SU-DHL-6 (cell line): ENCODE results near the gene SALL1.

ENCODE experiments used
- H2AFZ ChIP-seq: fragments of 200-600 bp; sonication (generic); 2 replicates; pipeline ENCODE4 v1.6.1; 2014; ENCODE audit warnings: low read depth, mild to moderate bottlenecking, moderate library complexity, mixed read lengths, antibody characterized with exemption, low read length; ENCODE audit not compliant: severe bottlenecking
- H3F3A ChIP-seq: fragments of 200-600 bp; shearing (Covaris generic); 2 replicates; pipeline ENCODE4 v1.6.0; 2016; ENCODE audit warnings: antibody characterized with exemption, mild to moderate bottlenecking; ENCODE audit not compliant: insufficient read depth
- H3K27ac ChIP-seq: fragments of 200-600 bp; sonication (generic); 2 replicates; pipeline ENCODE4 v1.5.1; 2016; ENCODE audit warnings: low read depth, mild to moderate bottlenecking, low read length, moderate library complexity, mixed read lengths
- H3K27me3 ChIP-seq: fragments of 200-600 bp; sonication (generic), shearing (Covaris generic); 2 replicates; pipeline ENCODE4 v1.6.0; 2014; ENCODE audit warnings: mild to moderate bottlenecking, low read length
- H3K36me3 ChIP-seq: fragments of 200-600 bp; sonication (generic); 2 replicates; pipeline ENCODE4 v1.6.1; 2014; ENCODE audit warnings: mild to moderate bottlenecking, low read length, mixed read lengths
- H3K4me2 ChIP-seq: fragments of 300-600, 200-600 bp; shearing (Covaris generic), sonication (generic); 2 replicates; pipeline ENCODE4 v1.6.0; 2014; ENCODE audit warnings: low read length, low read depth, mild to moderate bottlenecking; ENCODE audit not compliant: poor library complexity, severe bottlenecking
- H3K4me3 ChIP-seq: fragments of 200-600 bp; sonication (generic); 2 replicates; pipeline ENCODE4 v1.5.1; 2014; ENCODE audit warnings: antibody characterized with exemption, low read length, mild to moderate bottlenecking, mixed read lengths; ENCODE audit not compliant: insufficient read depth, poor library complexity, severe bottlenecking
- H3K79me2 ChIP-seq: fragments of 200-600 bp; sonication (generic); 2 replicates; pipeline ENCODE4 v1.6.1; 2014; ENCODE audit warnings: mild to moderate bottlenecking, low read length, moderate library complexity; ENCODE audit not compliant: insufficient read depth
- H3K9ac ChIP-seq: fragments of 200-600 bp; sonication (generic); 2 replicates; pipeline ENCODE4 v1.7.0; 2014; ENCODE audit warnings: mild to moderate bottlenecking, low read length
- H3K9me2 ChIP-seq: fragments of 200-600 bp; sonication (generic); replicated peaks from 2 replicates; pipeline ENCODE4 v1.6.1; 2014; ENCODE audit warnings: low read length; ENCODE audit not compliant: insufficient read depth
- H3K9me3 ChIP-seq: fragments of 200-600 bp; sonication (generic); 2 replicates; pipeline ENCODE4 v1.6.1; 2014; ENCODE audit warnings: low read length, mixed read lengths; ENCODE audit not compliant: insufficient read depth
- H4K20me1 ChIP-seq: fragments of 200-600 bp; sonication (generic); 2 replicates; pipeline ENCODE4 v1.6.1; 2014; ENCODE audit warnings: low read depth, mild to moderate bottlenecking, antibody characterized with exemption, low read length, moderate library complexity, mixed read lengths
- EZH2phosphoT487 ChIP-seq: fragments of 200-600 bp; sonication (generic), shearing (Covaris generic); conservative IDR thresholded peaks from 2 replicates; pipeline ENCODE4 v1.6.1; 2018; ENCODE audit warnings: mild to moderate bottlenecking, antibody characterized with exemption, low read length, moderate library complexity, mixed read lengths
- TF ChIP-seq, protein P1 (sequence below): fragments of 200-600 bp; sonication (generic); IDR thresholded peaks from one replicate; pipeline ENCODE4 v1.5.1; 2017; ENCODE audit warnings: antibody characterized with exemption, mild to moderate bottlenecking, low read length, moderate library complexity; ENCODE audit not compliant: insufficient read depth, poor library complexity, severe bottlenecking

Gene SALL1

GRCh38 chr16:51114382-51114781 is 36.7 kb downstream of the SALL1 start:
- no peak overlapping the region for H3K4me2 ChIP-seq
- no peaks in the 10 kb centered on the region for H3K79me2 ChIP-seq

GRCh38 chr16:51113236-51114125 is 37.6 kb downstream of the SALL1 start:
- TF ChIP-seq EZH2phosphoT487: no peak
- TF ChIP-seq, protein P1, sequence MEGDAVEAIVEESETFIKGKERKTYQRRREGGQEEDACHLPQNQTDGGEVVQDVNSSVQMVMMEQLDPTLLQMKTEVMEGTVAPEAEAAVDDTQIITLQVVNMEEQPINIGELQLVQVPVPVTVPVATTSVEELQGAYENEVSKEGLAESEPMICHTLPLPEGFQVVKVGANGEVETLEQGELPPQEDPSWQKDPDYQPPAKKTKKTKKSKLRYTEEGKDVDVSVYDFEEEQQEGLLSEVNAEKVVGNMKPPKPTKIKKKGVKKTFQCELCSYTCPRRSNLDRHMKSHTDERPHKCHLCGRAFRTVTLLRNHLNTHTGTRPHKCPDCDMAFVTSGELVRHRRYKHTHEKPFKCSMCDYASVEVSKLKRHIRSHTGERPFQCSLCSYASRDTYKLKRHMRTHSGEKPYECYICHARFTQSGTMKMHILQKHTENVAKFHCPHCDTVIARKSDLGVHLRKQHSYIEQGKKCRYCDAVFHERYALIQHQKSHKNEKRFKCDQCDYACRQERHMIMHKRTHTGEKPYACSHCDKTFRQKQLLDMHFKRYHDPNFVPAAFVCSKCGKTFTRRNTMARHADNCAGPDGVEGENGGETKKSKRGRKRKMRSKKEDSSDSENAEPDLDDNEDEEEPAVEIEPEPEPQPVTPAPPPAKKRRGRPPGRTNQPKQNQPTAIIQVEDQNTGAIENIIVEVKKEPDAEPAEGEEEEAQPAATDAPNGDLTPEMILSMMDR: no peak
- no peaks in the 10 kb centered on the region for H4K20me1 ChIP-seq
- no peak overlapping the region for H3K4me3 ChIP-seq
- no peaks in the 10 kb centered on the region for H3K79me2 ChIP-seq
- no peak overlapping the region for H3K9ac ChIP-seq
- H3K27ac ChIP-seq: no peak overlapping the region
- H3K9me2 ChIP-seq: no peaks in the 10 kb centered on the region
- H3K4me2 ChIP-seq: no peak overlapping the region
- H3K27me3 ChIP-seq: no peaks in the 10 kb centered on the region
- no peaks in the 10 kb centered on the region for H3K36me3 ChIP-seq
- H2AFZ ChIP-seq: no peak overlapping the region
- H3K9me3 ChIP-seq: no peaks in the 10 kb centered on the region
- H3F3A ChIP-seq: no peaks in the 10 kb centered on the region

More at GRCh38 chr16:51114382-51114781, 36.7 kb downstream of the SALL1 start:
- Histone ChIP-seq H3K36me3 (no peaks in the 10 kb centered on the region), H3K27me3 (no peaks in the 10 kb centered on the region), H3K4me3 (no peak overlapping the region), H3K9me3 (no peaks in the 10 kb centered on the region), H3F3A (no peaks in the 10 kb centered on the region), H3K27ac (no peak overlapping the region), H2AFZ (no peak overlapping the region), H3K9ac (no peak overlapping the region), H3K9me2 (no peaks in the 10 kb centered on the region), H4K20me1 (no peaks in the 10 kb centered on the region)
- TF ChIP-seq EZH2phosphoT487: no peak
- TF ChIP-seq, protein P1: no peak

GRCh38 chr16:51112323-51112722 is 38.7 kb downstream of the SALL1 start:
- Histone ChIP-seq H3K9me3 (no peaks in the 10 kb centered on the region), H3K4me3 (no peak overlapping the region), H3K9ac (no peak overlapping the region), H3F3A (no peaks in the 10 kb centered on the region), H3K79me2 (no peaks in the 10 kb centered on the region), H4K20me1 (no peaks in the 10 kb centered on the region), H3K9me2 (no peaks in the 10 kb centered on the region), H3K36me3 (no peaks in the 10 kb centered on the region), H3K4me2 (no peak overlapping the region), H2AFZ (no peak overlapping the region), H3K27me3 (no peaks in the 10 kb centered on the region), H3K27ac (no peak overlapping the region)
- TF ChIP-seq EZH2phosphoT487: no peak
- TF ChIP-seq, protein P1: no peak
